ENCODE data around the gene NPC1L1. TPM values are rescaled to one million over a fixed set of nuclear protein-coding genes. Genes with fewer than 3 reads are reported as not detected.
"Not testable (repeated sequence)": the region's sequence is repeated elsewhere in the genome, so short reads cannot be mapped to it uniquely, and the experiment has no call there.

NPC1L1 gene
- total RNA-seq, 2 experiments from 2014 or later: not detected

DNA sequence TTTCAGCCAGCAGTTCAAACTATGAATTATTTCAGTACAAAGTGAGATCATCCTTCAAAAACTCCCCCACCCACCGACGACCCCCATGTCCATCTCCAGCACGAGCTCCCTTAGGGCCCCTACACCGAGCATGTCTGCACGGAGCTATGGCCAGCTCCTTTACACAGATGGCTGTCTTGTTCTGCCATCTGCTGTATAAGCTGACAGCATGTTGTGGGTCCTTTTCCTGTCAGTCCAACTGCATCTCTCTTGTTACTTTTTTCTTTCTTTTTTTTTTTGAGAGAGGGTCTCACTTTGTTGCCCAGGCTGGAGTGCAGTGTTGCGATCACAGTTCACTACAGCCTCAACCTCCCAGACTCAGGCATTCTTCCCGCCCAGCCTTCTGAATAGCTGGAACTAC lies 21.6 kb downstream of the NPC1L1 start:
- CTCF ChIA-PET: interaction anchor here (1.0 kb wide), 1 partner anchor 15 kb away, joined by 3 read pairs; no protein-coding TSS in a partner anchor
- H3K4me1 Mint-ChIP-seq: no peaks in the 10 kb centered on the region
- H3K36me3 Mint-ChIP-seq: peaks cover 2% of the 10 kb centered on the region

DNA sequence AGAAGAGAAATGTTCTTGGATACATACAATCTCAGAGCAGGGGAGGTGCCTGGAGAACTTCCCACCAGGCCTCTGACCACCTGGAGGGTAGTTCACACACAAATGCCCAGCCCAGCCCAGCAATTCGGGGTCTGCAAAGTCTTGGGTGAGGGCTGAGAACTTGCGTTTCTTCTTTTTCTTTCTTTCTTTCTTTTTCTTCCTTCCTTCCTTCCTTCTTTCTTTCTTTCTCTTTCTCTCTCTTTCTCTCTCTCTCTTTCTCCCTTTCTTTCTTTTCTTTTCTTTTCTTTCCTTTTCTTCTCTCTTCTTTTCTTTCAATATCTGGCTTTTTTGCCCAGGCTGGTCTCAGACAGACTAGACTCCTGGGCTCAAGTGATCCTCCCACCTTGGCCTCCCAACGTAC lies 22.4 kb downstream of the NPC1L1 start:
- no peak for DNase-seq
- no peaks in the 10 kb centered on the region for H3K36me3 Mint-ChIP-seq
- no peaks in the 10 kb centered on the region for H3K4me1 Mint-ChIP-seq
- H3K27ac Mint-ChIP-seq: peak overlapping the region; percentile 8
- H3K27me3 Mint-ChIP-seq: peaks cover 5% of the 10 kb centered on the region
- H3K4me3 Mint-ChIP-seq: no peak overlapping the region
- no peak for ATAC-seq
- CTCF ChIA-PET: no interaction called here
- H3K9me3 Mint-ChIP-seq (ENCODE audit: low read depth): no peaks in the 10 kb centered on the region

More for the DNA sequence above, 21.6 kb downstream of the NPC1L1 start:
- Mint-ChIP-seq H3K4me3 (no peak overlapping the region), H3K9me3 (ENCODE audit: low read depth) (peaks cover 4% of the 10 kb centered on the region), H3K27ac (no peak overlapping the region), H3K27me3 (peaks cover 10% of the 10 kb centered on the region)
- ATAC-seq (no peak), DNase-seq (no peak)

DNA sequence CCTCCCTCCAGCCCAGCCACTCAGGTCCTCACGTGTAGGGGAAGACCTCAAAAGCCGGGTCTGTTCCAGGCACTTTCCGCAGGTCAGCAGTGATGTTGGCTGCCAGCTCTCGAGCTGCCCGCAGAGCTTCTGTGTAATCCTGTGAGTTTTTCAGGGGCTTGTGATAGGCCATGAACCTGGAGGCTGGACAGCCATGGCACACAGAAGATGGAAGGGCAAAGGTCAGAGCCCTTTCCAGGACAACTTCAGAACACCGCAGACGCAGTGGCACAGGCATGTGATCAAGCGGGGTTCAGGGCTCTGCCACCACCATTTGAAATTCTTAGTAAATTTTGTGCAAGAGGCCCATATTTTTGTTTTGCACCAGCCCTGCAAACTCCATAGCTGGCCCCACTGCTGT lies 24.0 kb downstream of the NPC1L1 start:
- H3K27me3 Mint-ChIP-seq: no peaks in the 10 kb centered on the region
- ATAC-seq (no peak), DNase-seq (no peak)
- H3K36me3 Mint-ChIP-seq: no peaks in the 10 kb centered on the region
- CTCF ChIA-PET: no interaction called here
- no peaks in the 10 kb centered on the region for H3K9me3 Mint-ChIP-seq (ENCODE audit: low read depth)
- no peaks in the 10 kb centered on the region for H3K4me1 Mint-ChIP-seq
- H3K4me3 Mint-ChIP-seq: no peak overlapping the region
- H3K27ac Mint-ChIP-seq: no peak overlapping the region

DNA sequence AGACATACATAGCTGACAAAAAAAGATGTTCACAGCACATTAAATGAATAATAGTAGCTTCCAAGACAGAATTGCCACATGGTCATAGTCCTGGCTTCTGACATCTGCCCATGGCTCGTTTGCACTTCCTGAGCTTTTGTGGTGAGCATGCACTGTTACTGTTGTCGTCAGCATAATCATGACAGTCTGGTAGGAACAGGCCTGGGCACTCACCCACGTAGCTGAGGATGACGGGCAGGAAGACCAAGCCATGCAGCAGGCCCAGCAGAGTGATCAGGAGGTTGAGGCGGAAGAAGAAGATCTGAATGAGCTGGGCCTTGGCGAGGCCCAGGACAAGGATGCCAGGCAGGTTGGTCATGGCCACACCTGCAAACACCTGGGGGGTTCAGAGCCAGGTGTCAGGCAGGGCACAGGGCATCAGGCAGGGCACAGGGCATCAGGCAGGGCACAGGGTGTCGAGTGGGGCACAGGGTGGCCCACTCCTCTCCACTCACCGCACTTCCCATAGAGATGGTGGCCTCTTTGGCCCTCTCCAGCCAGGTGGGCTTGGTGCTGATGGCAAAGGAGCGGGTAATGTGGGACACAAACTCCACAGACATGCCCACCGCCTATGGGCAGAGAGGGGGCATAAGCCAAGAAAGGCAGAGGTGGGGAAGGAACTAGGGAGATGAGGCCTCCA lies 25.4 kb downstream of the NPC1L1 start:
- no peak for ATAC-seq
- Mint-ChIP-seq H3K27ac (no peak overlapping the region), H3K27me3 (no peaks in the 10 kb centered on the region), H3K36me3 (peaks cover 1% of the 10 kb centered on the region), H3K9me3 (ENCODE audit: low read depth) (no peaks in the 10 kb centered on the region), H3K4me3 (no peak overlapping the region), H3K4me1 (no peaks in the 10 kb centered on the region)
- DNase-seq: no peak
- CTCF ChIA-PET: interaction anchor here (1.2 kb wide), 1 partner anchor 275 kb away, joined by 3 read pairs; no protein-coding TSS in a partner anchor

DNA sequence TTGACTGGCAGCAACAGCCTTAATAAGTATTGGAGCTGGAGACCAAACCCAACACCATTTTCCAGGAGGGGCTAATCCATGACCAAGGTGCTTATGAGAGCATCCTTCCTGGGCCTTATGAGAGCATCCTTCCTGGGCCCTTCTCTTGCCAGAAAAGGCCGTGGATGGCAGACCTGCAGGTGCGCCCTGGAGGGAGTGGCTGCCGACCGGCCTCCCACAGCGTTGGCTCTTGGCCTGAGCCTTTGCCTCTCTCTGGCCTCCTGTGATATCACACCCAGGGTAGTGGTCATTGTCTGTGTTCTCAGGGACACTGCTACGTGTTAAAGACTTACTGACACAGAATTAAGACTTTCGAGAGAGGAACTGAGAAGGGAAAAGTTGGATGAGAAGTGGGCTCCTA lies 28.4 kb downstream of the NPC1L1 start:
- H3K27ac Mint-ChIP-seq: no peak overlapping the region
- CTCF ChIA-PET: interaction anchor here (1.3 kb wide), 1 partner anchor 22 kb away, joined by 4 read pairs; no protein-coding TSS in a partner anchor
- peaks cover 6% of the 10 kb centered on the region for H3K36me3 Mint-ChIP-seq
- no peaks in the 10 kb centered on the region for H3K4me1 Mint-ChIP-seq
- DNase-seq (no peak), ATAC-seq (no peak)
- no peak overlapping the region for H3K4me3 Mint-ChIP-seq
- peaks cover 3% of the 10 kb centered on the region for H3K9me3 Mint-ChIP-seq (ENCODE audit: low read depth)
- no peaks in the 10 kb centered on the region for H3K27me3 Mint-ChIP-seq

DNA sequence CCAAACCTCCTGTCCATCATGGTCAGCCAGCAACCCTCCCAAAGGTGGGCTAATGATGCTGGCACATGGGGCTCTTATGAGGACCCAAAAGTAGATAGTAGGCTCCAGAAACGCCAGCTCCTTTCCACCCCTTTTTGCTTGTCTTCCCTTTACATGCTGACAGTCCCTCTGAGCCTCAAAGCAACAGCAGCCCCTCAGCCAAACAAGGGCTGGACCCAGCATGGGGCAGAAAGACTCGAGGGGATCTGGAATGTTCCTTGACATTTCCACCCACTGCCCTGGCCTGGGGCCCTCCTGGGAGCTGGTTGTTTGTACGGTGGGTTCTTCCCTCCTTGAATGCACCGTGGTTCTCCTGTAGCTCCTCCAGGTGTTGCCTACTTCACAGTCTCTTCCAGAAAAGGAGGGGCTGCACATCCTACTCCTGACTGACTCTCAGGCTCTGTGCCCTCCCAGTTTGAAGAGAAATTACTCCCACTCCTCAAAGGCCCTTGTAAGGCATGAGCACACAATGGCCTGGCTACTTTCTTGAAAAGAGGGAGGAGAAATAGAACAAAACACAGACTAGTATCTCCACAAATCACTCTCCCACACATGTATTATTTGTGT lies 29.2 kb downstream of the NPC1L1 start:
- Mint-ChIP-seq H3K27me3 (no peaks in the 10 kb centered on the region), H3K4me3 (no peak overlapping the region), H3K36me3 (peaks cover 7% of the 10 kb centered on the region), H3K27ac (no peak overlapping the region), H3K4me1 (no peaks in the 10 kb centered on the region), H3K9me3 (ENCODE audit: low read depth) (peaks cover 5% of the 10 kb centered on the region)
- no peak for ATAC-seq
- CTCF ChIA-PET: interaction anchor here (1.7 kb wide), 1 partner anchor 51 kb away, joined by 3 read pairs; no protein-coding TSS in a partner anchor
- DNase-seq: no peak

DNA sequence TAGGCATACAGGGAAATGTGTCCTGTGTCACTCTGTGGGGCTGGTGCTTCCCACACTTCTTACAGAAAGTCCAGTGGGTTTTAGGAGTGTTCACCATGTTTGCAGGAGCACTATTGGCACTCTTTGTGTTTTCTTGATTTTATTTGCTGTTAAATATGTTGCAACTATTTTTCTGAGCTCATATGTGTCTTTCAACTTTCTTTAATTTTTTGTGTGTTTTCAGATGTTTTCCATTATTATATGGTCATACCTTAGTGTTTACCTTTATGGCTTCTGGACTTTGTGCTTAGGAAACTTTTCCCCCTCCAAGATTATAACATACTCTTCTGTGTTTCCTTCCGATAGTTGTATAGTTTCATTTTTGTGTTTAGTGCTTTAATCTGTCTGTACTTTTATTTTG lies 29.9 kb downstream of the NPC1L1 start:
- Mint-ChIP-seq H3K4me3 (no peak overlapping the region), H3K27ac (no peak overlapping the region), H3K4me1 (no peaks in the 10 kb centered on the region), H3K9me3 (ENCODE audit: low read depth) (peaks cover 8% of the 10 kb centered on the region), H3K27me3 (no peaks in the 10 kb centered on the region), H3K36me3 (peaks cover 11% of the 10 kb centered on the region)
- CTCF ChIA-PET: interaction anchor here (1.7 kb wide), 1 partner anchor 50 kb away, joined by 3 read pairs; no protein-coding TSS in a partner anchor
- ATAC-seq: no peak
- DNase-seq: no peak

DNA sequence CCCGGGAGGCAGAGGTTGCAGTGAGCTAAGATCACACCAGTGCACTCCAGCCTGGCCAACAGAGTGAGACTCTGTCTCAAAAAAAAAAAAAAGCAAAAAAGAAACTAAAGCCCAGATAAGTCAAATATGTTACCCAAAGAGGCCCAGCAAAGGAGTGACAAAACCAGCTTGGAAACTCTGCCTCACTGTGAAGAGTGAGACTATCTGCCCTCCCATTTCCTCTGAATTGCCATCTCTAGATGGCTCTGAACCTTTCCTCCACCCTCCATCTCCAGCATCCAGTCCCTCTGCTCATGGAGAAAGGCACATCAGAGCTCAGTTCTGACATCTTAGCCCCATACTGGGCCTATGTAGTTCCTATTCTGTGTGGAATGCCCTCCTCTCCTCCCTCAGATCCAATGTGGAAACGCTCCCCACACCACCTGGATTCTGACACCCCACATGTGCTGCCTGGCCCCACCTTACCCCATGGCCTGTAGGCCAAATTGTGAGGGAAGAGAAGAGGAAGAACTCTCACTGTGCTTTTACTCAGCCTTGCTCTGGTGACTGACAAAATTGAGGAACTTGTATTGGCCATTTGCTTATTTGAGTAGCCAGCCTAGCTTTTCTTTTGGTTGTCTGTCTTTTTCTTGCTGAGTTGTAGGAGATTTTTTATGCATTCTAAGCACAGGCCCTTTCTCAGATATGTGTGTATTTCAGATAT lies 32.7 kb downstream of the NPC1L1 start:
- CTCF ChIA-PET: interaction anchor here (0.7 to 1.6 kb wide), 2 partner anchors 26 to 193 kb away, joined by 3 read pairs; no protein-coding TSS in a partner anchor
- H3K4me3 Mint-ChIP-seq: no peak overlapping the region

DNA sequence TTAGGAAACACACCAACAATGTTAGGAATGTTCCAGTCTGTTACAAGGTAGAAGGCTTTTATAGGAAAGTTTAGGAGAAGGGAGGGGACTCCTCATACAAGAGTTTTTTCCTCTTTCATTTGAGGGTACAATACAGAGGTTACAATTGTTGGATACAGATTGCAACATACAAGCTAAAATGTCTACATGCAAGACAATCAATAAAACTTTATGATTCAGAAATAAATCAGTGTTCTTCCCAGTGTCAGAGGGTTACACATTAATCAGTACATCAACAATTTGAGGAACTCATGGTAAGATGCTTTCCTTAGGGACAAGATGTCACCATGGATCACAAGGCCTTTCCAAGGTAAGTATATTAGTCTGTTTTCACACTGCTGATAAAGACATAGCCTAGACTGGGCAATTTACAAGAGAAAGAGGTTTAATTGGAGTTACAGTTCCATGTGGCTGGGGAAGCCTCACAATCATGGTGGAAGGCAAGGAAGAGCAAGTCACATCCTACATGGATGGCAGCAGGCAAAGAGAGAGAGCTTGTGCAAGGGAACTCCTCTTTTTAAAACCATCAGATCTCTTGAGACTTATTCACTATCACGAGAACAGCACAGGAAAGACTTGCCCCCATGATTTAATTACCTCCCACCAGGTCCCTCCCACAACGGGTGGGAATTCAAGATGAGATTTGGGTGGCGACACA lies 34.4 kb downstream of the NPC1L1 start:
- H3K27ac Mint-ChIP-seq, DNase-seq, H3K4me3 Mint-ChIP-seq, CTCF ChIA-PET, H3K4me1 Mint-ChIP-seq, ATAC-seq: not testable (repeated sequence)
- Mint-ChIP-seq H3K36me3 (peaks cover 14% of the 10 kb centered on the region), H3K27me3 (peaks cover 13% of the 10 kb centered on the region), H3K9me3 (ENCODE audit: low read depth) (peaks cover 11% of the 10 kb centered on the region)

More for the DNA sequence above, 32.7 kb downstream of the NPC1L1 start:
- DNase-seq: no peak
- Mint-ChIP-seq H3K9me3 (ENCODE audit: low read depth) (peaks cover 11% of the 10 kb centered on the region), H3K27ac (no peak overlapping the region), H3K27me3 (peaks cover 2% of the 10 kb centered on the region), H3K36me3 (peaks cover 14% of the 10 kb centered on the region), H3K4me1 (no peaks in the 10 kb centered on the region)
- no peak for ATAC-seq

DNA sequence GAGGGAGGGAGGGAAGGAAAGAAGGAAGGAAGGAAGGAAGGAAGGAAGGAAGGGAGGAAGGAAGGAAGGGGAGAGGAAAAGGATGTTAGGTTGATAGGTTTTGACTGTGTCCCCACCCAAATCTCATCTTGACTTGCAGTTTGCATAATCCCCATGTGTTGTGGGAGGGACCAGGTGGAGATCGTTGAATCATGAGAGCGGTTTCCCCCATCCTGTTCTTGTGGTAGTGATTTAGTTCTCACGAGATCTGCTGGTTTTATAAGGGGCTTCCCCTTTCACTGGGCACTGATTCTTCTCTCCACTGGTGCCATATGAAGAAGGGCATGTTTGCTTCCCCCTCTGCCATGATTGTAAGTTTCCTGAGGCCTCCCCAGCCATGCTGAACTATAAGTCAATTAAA lies 35.5 kb downstream of the NPC1L1 start:
- Mint-ChIP-seq H3K4me1 (no peaks in the 10 kb centered on the region), H3K27ac (no peak overlapping the region), H3K9me3 (ENCODE audit: low read depth) (peaks cover 11% of the 10 kb centered on the region), H3K27me3 (peaks cover 13% of the 10 kb centered on the region), H3K36me3 (peaks cover 12% of the 10 kb centered on the region), H3K4me3 (no peak overlapping the region)
- DNase-seq: no peak
- CTCF ChIA-PET: no interaction called here
- no peak for ATAC-seq

DNA sequence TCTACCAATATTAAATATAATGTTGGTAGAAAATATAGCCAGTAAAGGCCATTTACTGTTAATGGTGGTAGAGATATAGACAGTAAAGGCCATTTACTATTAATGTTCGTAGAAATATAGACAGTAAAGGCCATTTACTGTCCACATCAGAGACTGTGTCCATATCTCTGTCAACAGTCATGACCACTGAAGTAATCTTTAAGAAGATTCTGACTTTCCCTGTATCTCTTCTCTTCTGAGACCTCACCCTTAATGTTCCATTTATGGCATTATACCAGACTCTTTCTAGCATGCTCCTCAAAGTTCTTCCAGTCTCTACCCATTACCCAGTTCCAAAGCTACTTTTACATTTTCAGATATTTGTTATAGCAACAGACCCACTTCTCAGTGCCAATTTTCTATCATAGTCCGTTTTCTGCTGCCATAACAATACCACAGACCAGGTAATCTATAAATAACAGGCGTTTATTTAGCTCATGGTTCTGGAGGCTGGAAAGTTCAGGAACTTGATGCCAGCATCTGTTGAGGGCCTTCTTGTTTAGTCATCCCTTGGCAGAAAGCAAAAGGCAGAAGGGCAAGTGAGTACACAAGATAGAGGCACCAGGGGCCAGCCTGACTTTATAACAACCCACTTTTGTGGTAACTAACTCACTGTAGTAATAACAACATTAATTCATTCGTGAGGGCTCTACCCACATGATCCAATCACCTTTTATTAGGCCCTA lies 42.7 kb downstream of the NPC1L1 start:
- Mint-ChIP-seq H3K4me3 (no peak overlapping the region), H3K36me3 (no peaks in the 10 kb centered on the region), H3K4me1 (no peaks in the 10 kb centered on the region), H3K9me3 (ENCODE audit: low read depth) (no peaks in the 10 kb centered on the region), H3K27ac (no peak overlapping the region), H3K27me3 (peaks cover 17% of the 10 kb centered on the region)
- DNase-seq: no peak
- CTCF ChIA-PET: interaction anchor here (0.8 to 1.1 kb wide), 2 partner anchors 21 to 36 kb away, joined by 3 read pairs; no protein-coding TSS in a partner anchor
- ATAC-seq: no peak

DNA sequence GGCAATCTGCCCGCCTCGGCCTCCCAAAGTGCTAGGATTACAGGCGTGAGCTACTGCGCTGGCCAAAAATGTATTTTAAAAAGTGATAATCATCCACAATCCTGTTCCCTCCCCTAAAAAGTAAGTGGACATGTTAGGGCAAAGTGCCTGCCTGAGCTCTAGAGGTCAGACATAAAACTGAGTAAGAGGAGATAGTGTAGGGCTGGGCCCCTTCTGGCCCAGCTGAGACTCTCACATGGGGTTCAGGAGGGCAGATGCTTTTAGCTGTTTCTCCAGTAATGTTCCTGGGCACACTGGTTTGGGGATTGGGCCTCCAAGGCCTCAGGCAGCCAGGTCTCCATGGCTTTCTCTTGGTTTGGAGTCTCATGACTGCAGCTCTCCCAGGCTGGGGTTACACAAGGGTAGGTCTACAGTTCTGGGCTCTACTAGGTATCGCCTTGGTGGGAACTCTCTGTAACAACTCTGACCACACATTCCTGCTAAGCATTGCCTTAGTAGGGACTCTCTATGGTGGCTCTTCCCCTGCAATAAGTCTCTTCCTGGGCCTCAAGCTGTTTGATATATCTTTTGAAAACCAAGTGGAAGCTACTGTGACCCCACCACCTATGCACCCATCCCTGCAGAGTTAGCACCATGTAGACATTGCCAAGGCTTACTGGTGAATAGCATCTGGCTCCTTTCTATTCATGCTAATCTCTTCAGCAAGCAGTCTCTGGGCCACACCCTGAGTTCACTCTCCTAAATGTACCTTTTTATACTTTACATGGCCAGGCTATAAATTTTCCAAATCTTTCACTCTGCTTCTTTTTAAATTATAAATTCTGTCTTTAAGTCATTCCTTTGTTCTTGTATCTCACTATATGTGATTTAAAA lies 43.7 kb downstream of the NPC1L1 start:
- no peak overlapping the region for H3K27ac Mint-ChIP-seq
- CTCF ChIA-PET: interaction anchor here (0.8 to 1.2 kb wide), 2 partner anchors 20 to 69 kb away, joined by 3 to 4 read pairs; no protein-coding TSS in a partner anchor
- ATAC-seq: no peak

More for the DNA sequence above, 43.7 kb downstream of the NPC1L1 start:
- H3K27me3 Mint-ChIP-seq: peaks cover 14% of the 10 kb centered on the region
- no peak overlapping the region for H3K4me3 Mint-ChIP-seq
- no peak for DNase-seq
- no peaks in the 10 kb centered on the region for H3K4me1 Mint-ChIP-seq
- no peaks in the 10 kb centered on the region for H3K9me3 Mint-ChIP-seq (ENCODE audit: low read depth)
- no peaks in the 10 kb centered on the region for H3K36me3 Mint-ChIP-seq
